NCI-H526 treated with DMSO at 0.1 percent for 48 hours (cell line): ENCODE data around the gene PRKD1.

Source experiments
- DNase-seq: peaks from one replicate; lab custom pipeline; 2025; lab: John Stamatoyannopoulos, UW

Gene PRKD1

GRCh38 chr14:29674566-29675285 is 252.9 kb downstream of the PRKD1 start:
- DNase-seq, result no peak

- no peak for DNase-seq
Measured at GRCh38 chr14:29672831-29673230, 254.8 kb downstream of the PRKD1 start.

- DNase-seq, result no peak
Measured at GRCh38 chr14:29671034-29671433, 256.6 kb downstream of the PRKD1 start.

GRCh38 chr14:29668201-29668600 is 259.4 kb downstream of the PRKD1 start:
- DNase-seq, result no peak

- no peak for DNase-seq
Measured at GRCh38 chr14:29664515-29664914, 263.1 kb downstream of the PRKD1 start.

GRCh38 chr14:29663281-29663801 is 264.3 kb downstream of the PRKD1 start:
- DNase-seq, result no peak

GRCh38 chr14:29654901-29655550 is 272.6 kb downstream of the PRKD1 start:
- no peak for DNase-seq

- no peak for DNase-seq
Measured at GRCh38 chr14:29653303-29653702, 274.3 kb downstream of the PRKD1 start.

- no peak for DNase-seq
Measured at GRCh38 chr14:29652571-29652970, 275.1 kb downstream of the PRKD1 start.

GRCh38 chr14:29650554-29651269 is 276.9 kb downstream of the PRKD1 start:
- no peak for DNase-seq

- DNase-seq, result no peak
Measured at GRCh38 chr14:29649170-29649569, 278.5 kb downstream of the PRKD1 start.

GRCh38 chr14:29648045-29648444 is 279.6 kb downstream of the PRKD1 start:
- no peak for DNase-seq

GRCh38 chr14:29645117-29645516 is 282.5 kb downstream of the PRKD1 start:
- no peak for DNase-seq

GRCh38 chr14:29643433-29644211 is 284.0 kb downstream of the PRKD1 start:
- DNase-seq, result peak; percentile 3

GRCh38 chr14:29637411-29637810 is 290.2 kb downstream of the PRKD1 start:
- no peak for DNase-seq

- DNase-seq, result no peak
Measured at GRCh38 chr14:29636870-29637269, 290.8 kb downstream of the PRKD1 start.

- no peak for DNase-seq
Measured at GRCh38 chr14:29630566-29631160, 297.0 kb downstream of the PRKD1 start.

- DNase-seq, result no peak
Measured at GRCh38 chr14:29629839-29630238, 297.8 kb downstream of the PRKD1 start.

GRCh38 chr14:29627137-29627536 is 300.5 kb downstream of the PRKD1 start:
- no peak for DNase-seq

GRCh38 chr14:29618323-29619067 is 309.2 kb downstream of the PRKD1 start:
- DNase-seq, result no peak

GRCh38 chr14:29616922-29617321 is 310.7 kb downstream of the PRKD1 start:
- no peak for DNase-seq
